CD14-positive monocyte (primary cell): ENCODE data around the gene SLC26A9. TPM values are rescaled to one million over a fixed set of nuclear protein-coding genes. Genes with fewer than 3 reads are reported as not detected.

Experiments used
- DNase-seq, 3 donors: peaks; one replicate each; pipeline ENCODE4 v3.0.0-alpha.2; 2011 to 2022
- H2AFZ ChIP-seq: 2 replicates; pipeline ENCODE4 v1.6.0; 2012; ENCODE audit warnings: mild to moderate bottlenecking, low read depth, low read length, inconsistent platforms; ENCODE audit not compliant: insufficient read depth, poor library complexity, severe bottlenecking
- H3K27ac ChIP-seq, 2 donors: 1 replicate in 1 of 2; 2 replicates in 1 of 2; pipeline ENCODE4 v1.5.1; 2012 to 2013; ENCODE audit warnings: low read length in 2 of 2, control low read depth in 1 of 2, inconsistent platforms in 1 of 2, low read depth in 1 of 2, mild to moderate bottlenecking in 1 of 2
- H3K27me3 ChIP-seq, 2 donors: one replicate each; pipeline versions ENCODE4 v1.6.0 to v1.6.1; 2011 to 2013; ENCODE audit warnings: low read length in 2 of 2; ENCODE audit not compliant: control insufficient read depth in 2 of 2, insufficient read depth in 2 of 2
- H3K36me3 ChIP-seq, 2 donors: replicated peaks in 1 of 2; 1 replicate in 1 of 2; 2 replicates in 1 of 2; pipeline versions ENCODE4 v1.5.1 to v1.6.1; 2012 to 2013; ENCODE audit warnings: low read length in 2 of 2, control low read depth in 1 of 2, inconsistent platforms in 1 of 2, mild to moderate bottlenecking in 1 of 2; ENCODE audit not compliant: insufficient read depth in 2 of 2, control insufficient read depth in 1 of 2
- H3K4me1 ChIP-seq, 2 donors: 1 replicate in 1 of 2; 2 replicates in 1 of 2; pipeline versions ENCODE4 v1.5.1 to v1.6.1; 2012 to 2013; ENCODE audit warnings: low read length in 2 of 2, control low read depth in 1 of 2, inconsistent platforms in 1 of 2, mild to moderate bottlenecking in 1 of 2, moderate library complexity in 1 of 2; ENCODE audit not compliant: insufficient read depth in 2 of 2, control insufficient read depth in 1 of 2
- H3K4me2 ChIP-seq: replicated peaks from 2 replicates; pipeline ENCODE3; 2012; ENCODE audit warnings: low read length, moderate library complexity, mild to moderate bottlenecking; ENCODE audit not compliant: poor library complexity, severe bottlenecking; ENCODE audit errors: extremely low read depth
- H3K4me3 ChIP-seq, 3 experiments: fragments of 200-600 bp in 1 of 3; sonication (generic) in 1 of 3; replicated peaks in 1 of 3; 1 replicate in 2 of 3; 2 replicates in 1 of 3; pipeline ENCODE4 v1.5.1; 2011 to 2013; ENCODE audit warnings: low read length in 3 of 3, mild to moderate bottlenecking in 3 of 3, control low read depth in 2 of 3, low read depth in 2 of 3, inconsistent platforms in 1 of 3, moderate library complexity in 1 of 3
- H3K79me2 ChIP-seq: 2 replicates; pipeline ENCODE4 v1.6.0; 2012; ENCODE audit warnings: mild to moderate bottlenecking, control low read depth, inconsistent platforms, low read length, moderate library complexity; ENCODE audit not compliant: insufficient read depth
- H3K9ac ChIP-seq: 2 replicates; pipeline ENCODE4 v1.6.0; 2017; ENCODE audit warnings: low read length, mild to moderate bottlenecking; ENCODE audit not compliant: insufficient read depth, poor library complexity, severe bottlenecking
- H3K9me3 ChIP-seq, 2 donors: replicated peaks in 1 of 2; 1 replicate in 1 of 2; 2 replicates in 1 of 2; pipeline versions ENCODE4 v1.5.1 to v1.6.1; 2012 to 2013; ENCODE audit warnings: low read length in 2 of 2, control low read depth in 1 of 2; ENCODE audit not compliant: control insufficient read depth in 1 of 2, insufficient read depth in 1 of 2
- H4K20me1 ChIP-seq: 2 replicates; pipeline ENCODE4 v1.6.0; 2012; ENCODE audit warnings: mild to moderate bottlenecking, low read length, control low read depth, moderate library complexity; ENCODE audit not compliant: insufficient read depth
- H3K27ac Mint-ChIP-seq, 7 donors: one replicate each; pipeline ENCODE4 v1.8.0; 2020; ENCODE audit warnings: mild to moderate bottlenecking in 7 of 7, mixed read lengths in 7 of 7, moderate library complexity in 6 of 7, inconsistent platforms in 2 of 7
- H3K27me3 Mint-ChIP-seq, 3 donors: one replicate each; pipeline ENCODE4 v1.8.0; 2021 to 2022; ENCODE audit warnings: low read depth in 3 of 3, mild to moderate bottlenecking in 3 of 3, mixed read lengths in 3 of 3, moderate library complexity in 3 of 3, inconsistent platforms in 1 of 3
- H3K36me3 Mint-ChIP-seq, 2 donors: one replicate each; pipeline ENCODE4 v1.8.0; 2020; ENCODE audit warnings: mixed read lengths in 2 of 2, inconsistent platforms in 1 of 2, mild to moderate bottlenecking in 1 of 2
- H3K4me1 Mint-ChIP-seq: one replicate; pipeline ENCODE4 v1.8.0; 2020; ENCODE audit warnings: mild to moderate bottlenecking, mixed read lengths
- H3K4me3 Mint-ChIP-seq, 2 donors: one replicate each; pipeline ENCODE4 v1.8.0; 2020; ENCODE audit warnings: mild to moderate bottlenecking in 2 of 2, mixed read lengths in 2 of 2, moderate library complexity in 1 of 2
- H3K9me3 Mint-ChIP-seq, 7 donors: one replicate each; pipeline ENCODE4 v1.8.0; 2020 to 2022; ENCODE audit warnings: mixed read lengths in 7 of 7, mild to moderate bottlenecking in 6 of 7, moderate library complexity in 6 of 7, inconsistent platforms in 2 of 7
- WGBS: methylation state at CpG from one replicate; pipeline ENCODE4 v1.1.5; 2013; ENCODE audit warnings: missing lambda C conversion rate; ENCODE audit not compliant: insufficient coverage; 5-methylcytosine and 5-hydroxymethylcytosine counted together
- intact Hi-C, 2 donors: fragments of 100-400 bp; cut with micrococcal nuclease; formaldehyde crosslinking; loops; one replicate each; pipeline versions ENCODE4 v1.15.0 to v1.15.1; 2023
- polyA plus RNA-seq, 3 donors: library from polyadenylated mRNA; depleted of rRNA in 1 of 3; unstranded in 2 of 3; stranded (reverse) in 1 of 3; fragments of 300-500 nt in 2 of 3; fragments of >200 nt in 1 of 3; fragmentation: Illumina TruSeq in 2 of 3; gene quantifications; 1 replicate in 2 of 3; 2 replicates in 1 of 3; pipeline ENCODE4 v1.2.3, GENCODE V29; 2012 to 2021
- TF ChIP-seq, protein P1 (sequence below): fragments of 200-600 bp; IDR thresholded peaks from one replicate; pipeline ENCODE4 v1.8.0; 2022; ENCODE audit warnings: antibody characterized with exemption, mild to moderate bottlenecking

The SLC26A9 gene
- polyA plus RNA-seq, 3 donors = 0.04 TPM; not detected in 2

DNA sequence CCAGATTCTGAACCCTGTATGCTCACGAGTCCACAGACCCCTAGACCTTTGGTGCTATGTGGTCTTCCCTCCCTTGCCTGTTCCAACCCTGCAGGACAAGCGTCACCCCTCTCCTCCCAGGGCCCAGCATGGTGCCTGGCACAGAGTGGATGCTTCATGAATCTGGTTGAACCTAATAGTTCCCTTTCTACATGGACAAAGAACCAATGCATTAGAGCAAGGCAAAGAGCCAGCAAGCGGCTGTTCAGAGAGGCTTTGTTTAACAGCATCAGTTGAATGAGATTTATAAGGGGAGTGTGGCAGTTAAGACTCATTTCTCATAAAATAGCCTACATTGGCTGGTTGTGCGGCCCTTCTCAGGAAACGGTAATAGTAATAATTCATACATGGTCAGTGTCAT lies 14.9 kb downstream of the SLC26A9 start:
- peaks cover 0 to 4% (median 0%) of the 10 kb centered on the region in 3 donors for H3K27me3 Mint-ChIP-seq

DNA sequence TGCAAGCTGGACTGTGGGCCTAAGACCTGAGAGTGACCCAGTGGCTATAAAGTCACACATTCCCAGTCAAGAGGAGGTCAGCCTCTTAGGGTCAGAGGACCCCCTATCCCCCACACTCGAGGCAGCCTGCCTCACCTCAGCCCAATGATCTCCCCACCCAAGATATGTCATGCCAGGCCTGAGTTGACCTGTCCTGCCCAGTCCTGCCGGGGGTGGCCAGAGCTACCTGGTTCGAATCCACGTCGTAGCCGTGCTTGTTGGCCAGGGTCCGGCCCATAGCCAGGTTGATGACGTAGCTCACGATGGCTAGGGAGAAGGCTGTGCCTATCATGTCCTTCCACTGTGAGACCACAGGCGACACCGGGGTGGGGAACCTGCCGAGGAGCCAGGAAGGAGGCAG lies 15.6 kb downstream of the SLC26A9 start:
- H3K9me3 ChIP-seq = no peaks in the 10 kb centered on the region
- Mint-ChIP-seq H3K4me3 (no peak overlapping the region), H3K27ac (no peak overlapping the region), H3K4me1 (peaks cover 56% of the 10 kb centered on the region), H3K36me3 (peaks cover 0 to 2% of the 10 kb centered on the region in 2 donors), H3K27me3 (peaks cover 0 to 1% (median 0%) of the 10 kb centered on the region in 3 donors), H3K9me3 (no peaks in the 10 kb centered on the region)
- intact Hi-C loops = no loop called here
- WGBS = 98% methylated on average over 8 of the region's 12 CpGs
- H3K27ac ChIP-seq = no peak overlapping the region
- TF ChIP-seq, protein P1, sequence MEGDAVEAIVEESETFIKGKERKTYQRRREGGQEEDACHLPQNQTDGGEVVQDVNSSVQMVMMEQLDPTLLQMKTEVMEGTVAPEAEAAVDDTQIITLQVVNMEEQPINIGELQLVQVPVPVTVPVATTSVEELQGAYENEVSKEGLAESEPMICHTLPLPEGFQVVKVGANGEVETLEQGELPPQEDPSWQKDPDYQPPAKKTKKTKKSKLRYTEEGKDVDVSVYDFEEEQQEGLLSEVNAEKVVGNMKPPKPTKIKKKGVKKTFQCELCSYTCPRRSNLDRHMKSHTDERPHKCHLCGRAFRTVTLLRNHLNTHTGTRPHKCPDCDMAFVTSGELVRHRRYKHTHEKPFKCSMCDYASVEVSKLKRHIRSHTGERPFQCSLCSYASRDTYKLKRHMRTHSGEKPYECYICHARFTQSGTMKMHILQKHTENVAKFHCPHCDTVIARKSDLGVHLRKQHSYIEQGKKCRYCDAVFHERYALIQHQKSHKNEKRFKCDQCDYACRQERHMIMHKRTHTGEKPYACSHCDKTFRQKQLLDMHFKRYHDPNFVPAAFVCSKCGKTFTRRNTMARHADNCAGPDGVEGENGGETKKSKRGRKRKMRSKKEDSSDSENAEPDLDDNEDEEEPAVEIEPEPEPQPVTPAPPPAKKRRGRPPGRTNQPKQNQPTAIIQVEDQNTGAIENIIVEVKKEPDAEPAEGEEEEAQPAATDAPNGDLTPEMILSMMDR = no peak
- H2AFZ ChIP-seq = no peak overlapping the region
- no peaks in the 10 kb centered on the region for H4K20me1 ChIP-seq
- no peak overlapping the region for H3K4me2 ChIP-seq
- no peak overlapping the region for H3K9ac ChIP-seq
- DNase-seq = no peak
- no peaks in the 10 kb centered on the region for H3K27me3 ChIP-seq
- H3K79me2 ChIP-seq = no peaks in the 10 kb centered on the region
- H3K4me1 ChIP-seq = peaks cover 34 to 77% of the 10 kb centered on the region in 2 donors
- H3K36me3 ChIP-seq = no peaks in the 10 kb centered on the region
- no peak overlapping the region for H3K4me3 ChIP-seq

More for the DNA sequence above, 14.9 kb downstream of the SLC26A9 start:
- no peak for DNase-seq
- TF ChIP-seq, protein P1 = no peak
- H3K4me1 ChIP-seq = peaks cover 38 to 83% of the 10 kb centered on the region in 2 donors
- H3K36me3 ChIP-seq = no peaks in the 10 kb centered on the region
- peaks cover 63% of the 10 kb centered on the region for H3K4me1 Mint-ChIP-seq
- WGBS = 88% methylated on average over 4 of the region's 5 CpGs
- H3K9me3 ChIP-seq = no peaks in the 10 kb centered on the region
- H3K4me3 ChIP-seq = no peak overlapping the region
- no peak overlapping the region for H3K4me3 Mint-ChIP-seq
- no peaks in the 10 kb centered on the region for H3K79me2 ChIP-seq
- no peak overlapping the region for H3K9ac ChIP-seq
- H3K9me3 Mint-ChIP-seq = no peaks in the 10 kb centered on the region
- no peaks in the 10 kb centered on the region for H3K27me3 ChIP-seq
- H3K27ac ChIP-seq = no peak overlapping the region
- no peak overlapping the region for H3K4me2 ChIP-seq
- H2AFZ ChIP-seq = no peak overlapping the region
- no peak overlapping the region for H3K27ac Mint-ChIP-seq
- intact Hi-C loops = no loop called here
- peaks cover 0 to 2% of the 10 kb centered on the region in 2 donors for H3K36me3 Mint-ChIP-seq
- H4K20me1 ChIP-seq = no peaks in the 10 kb centered on the region
